ENCODE measurements around the gene ANKRD33B.

ANKRD33B gene

DNA sequence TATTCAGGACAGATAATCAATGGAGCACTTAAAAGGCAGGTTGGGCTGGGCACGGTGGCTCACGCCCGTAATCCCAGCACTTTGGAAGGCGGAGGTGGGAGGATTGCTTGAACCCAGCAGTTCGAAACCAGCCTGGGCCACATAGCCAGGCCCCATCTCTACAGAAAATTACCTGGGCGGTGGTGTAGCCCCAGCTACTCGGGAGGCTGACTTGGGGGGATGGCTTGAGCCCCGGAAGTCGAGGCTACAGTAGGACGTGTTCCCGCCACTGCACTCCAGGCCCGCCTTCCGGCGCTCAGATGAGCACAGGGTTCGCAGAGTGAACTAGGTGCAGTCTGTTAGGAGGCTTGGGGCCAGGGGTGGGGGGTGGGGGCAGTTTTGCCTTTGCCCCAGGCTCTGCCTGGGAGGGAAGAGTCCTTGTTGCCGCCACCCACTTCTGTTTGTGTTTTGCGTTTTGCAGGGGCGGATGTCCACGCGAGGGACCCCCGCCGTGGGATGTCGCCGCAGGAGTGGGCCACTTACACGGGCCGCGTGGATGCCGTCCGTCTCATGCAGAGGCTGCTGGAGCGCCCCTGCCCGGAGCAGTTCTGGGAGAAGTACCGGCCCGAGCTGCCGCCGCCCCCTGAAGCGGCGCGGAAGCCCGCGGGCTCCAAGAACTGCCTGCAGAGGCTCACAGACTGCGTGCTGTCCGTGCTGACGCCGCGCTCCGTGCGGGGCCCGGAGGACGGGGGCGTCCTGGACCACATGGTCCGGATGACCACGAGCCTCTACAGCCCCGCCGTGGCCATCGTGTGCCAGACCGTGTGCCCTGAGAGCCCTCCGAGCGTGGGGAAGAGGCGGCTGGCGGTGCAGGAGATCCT, 85.2 kb downstream of the ANKRD33B start:
- H3K4me3 ChIP-seq (ENCODE audit: low read length), result no peak overlapping the region
- TF ChIP-seq, protein P1, sequence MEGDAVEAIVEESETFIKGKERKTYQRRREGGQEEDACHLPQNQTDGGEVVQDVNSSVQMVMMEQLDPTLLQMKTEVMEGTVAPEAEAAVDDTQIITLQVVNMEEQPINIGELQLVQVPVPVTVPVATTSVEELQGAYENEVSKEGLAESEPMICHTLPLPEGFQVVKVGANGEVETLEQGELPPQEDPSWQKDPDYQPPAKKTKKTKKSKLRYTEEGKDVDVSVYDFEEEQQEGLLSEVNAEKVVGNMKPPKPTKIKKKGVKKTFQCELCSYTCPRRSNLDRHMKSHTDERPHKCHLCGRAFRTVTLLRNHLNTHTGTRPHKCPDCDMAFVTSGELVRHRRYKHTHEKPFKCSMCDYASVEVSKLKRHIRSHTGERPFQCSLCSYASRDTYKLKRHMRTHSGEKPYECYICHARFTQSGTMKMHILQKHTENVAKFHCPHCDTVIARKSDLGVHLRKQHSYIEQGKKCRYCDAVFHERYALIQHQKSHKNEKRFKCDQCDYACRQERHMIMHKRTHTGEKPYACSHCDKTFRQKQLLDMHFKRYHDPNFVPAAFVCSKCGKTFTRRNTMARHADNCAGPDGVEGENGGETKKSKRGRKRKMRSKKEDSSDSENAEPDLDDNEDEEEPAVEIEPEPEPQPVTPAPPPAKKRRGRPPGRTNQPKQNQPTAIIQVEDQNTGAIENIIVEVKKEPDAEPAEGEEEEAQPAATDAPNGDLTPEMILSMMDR (conservative IDR thresholded peaks at IDR 0.05; ENCODE audit: low read depth, low read length), result no peak
- no peak for DNase-seq (ENCODE audit: low read depth)

DNA sequence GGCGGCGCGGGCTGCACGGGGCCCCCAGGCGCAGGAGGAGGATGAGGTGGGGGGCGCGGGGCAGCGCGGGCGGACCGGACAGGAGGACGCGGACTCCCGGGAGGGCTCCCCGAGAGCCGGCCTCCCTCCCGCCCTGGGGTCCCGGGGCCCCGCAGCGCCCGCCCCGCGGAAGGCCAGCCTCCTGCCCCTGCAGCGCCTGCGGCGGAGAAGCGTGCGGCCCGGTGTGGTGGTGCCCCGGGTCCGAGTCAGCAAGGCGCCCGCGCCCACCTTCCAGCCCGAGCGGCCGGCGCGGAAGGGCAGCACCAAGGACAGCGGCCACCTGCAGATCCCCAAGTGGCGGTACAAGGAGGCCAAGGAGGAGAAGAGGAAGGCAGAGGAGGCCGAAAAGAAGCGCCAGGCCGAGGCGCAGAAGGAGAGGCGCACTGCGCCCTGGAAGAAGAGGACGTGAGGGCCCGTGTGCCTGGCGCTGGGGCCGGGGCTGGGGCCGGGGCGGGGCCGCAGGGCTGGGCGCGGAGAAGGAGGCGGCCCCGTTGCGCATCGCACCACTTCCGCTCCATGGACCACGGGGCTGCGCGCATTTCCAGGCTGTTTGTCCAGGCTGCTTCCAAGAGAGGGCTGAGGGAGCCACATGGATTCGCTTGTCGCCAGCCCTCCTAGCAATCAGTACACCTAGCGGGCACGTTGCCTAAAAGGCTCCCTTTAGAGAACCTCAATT, 86.0 kb downstream of the ANKRD33B start:
- no peak for DNase-seq (ENCODE audit: low read depth)
- TF ChIP-seq, protein P1 (conservative IDR thresholded peaks at IDR 0.05; ENCODE audit: low read depth, low read length), result no peak
- no peak overlapping the region for H3K4me3 ChIP-seq (ENCODE audit: low read length)

DNA sequence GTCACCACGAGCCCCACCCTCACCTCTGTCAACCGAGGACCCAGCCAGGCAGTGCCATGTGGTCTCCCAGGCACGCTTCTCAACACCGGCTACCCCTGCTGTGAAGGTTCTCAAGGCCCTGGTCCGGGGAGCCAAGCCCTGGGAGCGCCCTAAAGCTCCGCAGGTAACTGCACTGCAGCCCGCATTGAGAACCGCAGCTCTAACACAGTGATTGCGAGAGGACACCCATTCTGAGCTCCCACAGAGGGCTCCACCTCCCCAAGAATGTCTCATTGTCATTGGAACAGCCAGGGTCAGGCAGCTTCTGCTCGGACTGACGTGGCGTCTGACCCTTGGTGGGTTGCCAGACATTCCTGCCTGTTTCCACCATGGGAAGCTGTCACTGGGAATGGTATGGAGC, 88.3 kb downstream of the ANKRD33B start:
- TF ChIP-seq, protein P1 (conservative IDR thresholded peaks at IDR 0.05; ENCODE audit: low read depth, low read length), result no peak
- DNase-seq (ENCODE audit: low read depth), result no peak

DNA sequence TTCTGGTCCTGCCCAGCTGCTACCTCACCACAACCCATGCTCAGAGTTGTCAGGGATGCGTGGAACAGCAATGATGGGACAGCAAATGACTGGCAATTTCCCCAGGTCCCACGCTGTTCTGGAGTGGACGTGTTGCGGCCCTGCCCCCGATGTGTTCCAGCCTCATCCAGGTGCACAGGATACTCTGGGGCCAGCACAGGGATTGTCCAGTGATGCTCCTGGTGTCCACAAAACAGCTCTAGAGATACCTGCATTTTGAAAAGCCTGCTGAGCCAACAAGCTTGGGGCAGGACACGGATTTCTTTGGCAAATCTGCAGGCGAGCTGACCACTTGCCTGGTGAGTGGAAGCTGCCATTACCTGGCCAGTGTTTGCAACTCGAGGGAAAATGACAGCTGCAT, 88.7 kb downstream of the ANKRD33B start:
- no peak for DNase-seq (ENCODE audit: low read depth)
- no peak overlapping the region for H3K4me3 ChIP-seq (ENCODE audit: low read length)
- TF ChIP-seq, protein P1 (conservative IDR thresholded peaks at IDR 0.05; ENCODE audit: low read depth, low read length), result no peak

More for the DNA sequence above, 88.3 kb downstream of the ANKRD33B start:
- no peak overlapping the region for H3K4me3 ChIP-seq (ENCODE audit: low read length)

DNA sequence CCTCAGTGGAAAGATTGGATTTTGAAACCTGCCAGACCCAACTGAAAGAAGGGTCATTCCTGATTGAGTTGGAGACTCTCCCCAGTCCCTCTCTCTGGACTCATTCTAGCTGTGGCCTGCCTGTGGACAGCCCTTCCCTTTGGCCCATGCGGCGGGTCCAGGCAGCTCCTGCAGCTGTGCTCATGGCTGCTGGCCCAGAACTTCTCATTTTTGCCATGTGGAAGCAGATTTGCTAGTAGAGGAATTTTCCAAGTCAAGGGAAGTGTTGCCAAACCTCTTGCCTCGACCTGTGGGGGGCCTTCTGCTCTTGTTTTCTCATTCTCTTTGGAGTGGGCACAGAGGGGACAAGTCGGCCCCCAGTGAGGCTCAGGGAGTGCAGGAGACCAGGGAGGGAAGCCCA, 89.2 kb downstream of the ANKRD33B start:
- TF ChIP-seq, protein P1 (conservative IDR thresholded peaks at IDR 0.05; ENCODE audit: low read depth, low read length), result no peak
- H3K4me3 ChIP-seq (ENCODE audit: low read length), result no peak overlapping the region
- DNase-seq (ENCODE audit: low read depth), result no peak

DNA sequence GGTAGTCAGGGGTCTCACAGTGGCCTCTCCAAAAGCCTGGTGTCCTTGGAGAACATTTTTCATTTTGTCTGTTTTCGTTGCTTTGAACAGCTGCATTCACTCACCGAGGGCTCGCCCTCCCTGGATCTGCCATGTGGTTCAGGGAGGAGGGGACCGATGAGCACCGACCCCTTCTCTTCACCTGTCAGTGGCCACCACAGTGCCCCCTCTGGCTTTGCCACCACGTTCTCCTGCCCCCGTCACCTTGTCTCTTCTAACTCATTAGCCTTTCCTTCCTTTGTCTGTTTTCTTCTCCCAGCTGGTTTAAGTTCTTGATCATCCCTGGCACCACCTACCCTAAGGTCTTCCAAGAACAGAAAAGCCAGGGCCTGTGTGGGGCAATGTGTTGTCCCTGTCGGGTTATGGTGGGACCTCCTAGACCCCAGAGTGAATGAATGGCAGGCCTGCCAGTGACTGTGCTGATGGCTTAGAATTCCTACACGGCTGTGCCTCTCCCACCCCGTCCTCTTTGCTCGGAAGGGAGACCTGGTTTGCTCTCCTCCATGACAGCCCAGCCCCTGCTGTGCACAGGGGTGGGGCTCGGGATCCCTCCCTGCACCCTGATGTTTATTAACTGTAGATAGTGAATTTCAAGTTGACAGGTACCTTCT, 90.0 kb downstream of the ANKRD33B start:
- no peak overlapping the region for H3K4me3 ChIP-seq (ENCODE audit: low read length)
- TF ChIP-seq, protein P1 (conservative IDR thresholded peaks at IDR 0.05; ENCODE audit: low read depth, low read length), result no peak
- no peak for DNase-seq (ENCODE audit: low read depth)

Measured in retinal pigment epithelial cell (primary cell).